Endothelial cell of umbilical vein (primary cell): ENCODE results near the gene PRCC. TPM values are rescaled to one million over a fixed set of nuclear protein-coding genes. Genes with fewer than 3 reads are reported as not detected.

Experiments used
- BruUV-seq: library from RNA; stranded (reverse); fragments of 400-500 nt; replicated peaks from 2 replicates; lab custom pipeline; 2021; lab: Mats Ljungman, UMichigan
- CTCF ChIA-PET: fragments of 300-600, 350-600 bp; sonication (Branson Sonifier 250); formaldehyde crosslinking; loops from one replicate; lab custom pipeline; 2021; ENCODE audit warnings: antibody characterized with exemption, inconsistent platforms; lab: Charles Lee
- POLR2A ChIA-PET: fragments of 300-600, 350-600 bp; sonication (Branson Sonifier 250); formaldehyde crosslinking; loops from one replicate; lab custom pipeline; 2021; ENCODE audit warnings: antibody characterized with exemption, inconsistent platforms; lab: Charles Lee
- DNase-seq: peaks from one replicate; pipeline ENCODE4 v3.0.0-alpha.2; 2011; ENCODE audit warnings: low read depth, low spot score
- FAIRE-seq: peaks from 2 replicates; lab custom pipeline; 2011; peaks lifted over from hg19 to GRCh38; lab: Jason Lieb, UNC
- H2AFZ ChIP-seq: 2 replicates; pipeline ENCODE4 v1.6.0; 2012; ENCODE audit warnings: low read depth, low read length, control low read depth, inconsistent platforms
- H3K27ac ChIP-seq: 2 replicates; pipeline ENCODE4 v1.5.1; 2011; ENCODE audit warnings: low read depth, mild to moderate bottlenecking, control low read depth, low read length, moderate library complexity; ENCODE audit not compliant: insufficient read depth
- H3K27me3 ChIP-seq, 2 experiments: 2 replicates each; pipeline versions ENCODE4 v1.6.0 to v1.6.1; 2011; ENCODE audit warnings: low read length in 2 of 2, mixed read lengths in 1 of 2; ENCODE audit not compliant: control insufficient read depth in 2 of 2, insufficient read depth in 2 of 2
- H3K36me3 ChIP-seq, 2 experiments: 2 replicates in 1 of 2; 3 replicates in 1 of 2; pipeline ENCODE4 v1.5.1; 2011; ENCODE audit warnings: low read length in 2 of 2, mild to moderate bottlenecking in 1 of 2, moderate library complexity in 1 of 2; ENCODE audit not compliant: control insufficient read depth in 2 of 2, insufficient read depth in 2 of 2; ENCODE audit errors: extremely low read depth in 1 of 2
- H3K4me1 ChIP-seq: 3 replicates; pipeline ENCODE4 v1.5.1; 2011; ENCODE audit warnings: mild to moderate bottlenecking, low read length; ENCODE audit not compliant: control insufficient read depth, insufficient read depth; ENCODE audit errors: extremely low read depth
- H3K4me2 ChIP-seq: 2 replicates; pipeline ENCODE4 v1.6.1; 2011; ENCODE audit warnings: low read length, control low read depth, mixed read lengths; ENCODE audit not compliant: insufficient read depth
- H3K4me3 ChIP-seq, 3 experiments: fragments of 200-600 bp in 1 of 3; sonication (generic), shearing (Covaris generic) in 1 of 3; replicated peaks in 1 of 3; 2 replicates each; pipeline ENCODE4 v1.5.1; 2011 to 2016; ENCODE audit warnings: control low read depth in 3 of 3, low read length in 3 of 3, mild to moderate bottlenecking in 2 of 3, inconsistent platforms in 1 of 3, low read depth in 1 of 3, moderate library complexity in 1 of 3; ENCODE audit not compliant: insufficient read depth in 1 of 3
- H3K79me2 ChIP-seq: 2 replicates; pipeline ENCODE4 v1.6.0; 2012; ENCODE audit warnings: low read length, inconsistent platforms; ENCODE audit not compliant: control insufficient read depth, insufficient read depth
- H3K9ac ChIP-seq: replicated peaks from 2 replicates; pipeline ENCODE3; 2011; ENCODE audit warnings: low read length, control low read depth; ENCODE audit not compliant: insufficient read depth; ENCODE audit errors: extremely low read depth
- H3K9me1 ChIP-seq: replicated peaks from 3 replicates; pipeline ENCODE4 v1.6.0; 2011; ENCODE audit warnings: mild to moderate bottlenecking, low read length; ENCODE audit not compliant: control insufficient read depth, insufficient read depth; ENCODE audit errors: extremely low read depth
- H3K9me3 ChIP-seq: replicated peaks from 2 replicates; pipeline ENCODE4 v1.5.1; 2012; ENCODE audit warnings: low read length, inconsistent platforms; ENCODE audit not compliant: control insufficient read depth, insufficient read depth
- H4K20me1 ChIP-seq: replicated peaks from 2 replicates; pipeline ENCODE3; 2011; ENCODE audit warnings: mild to moderate bottlenecking, low read length; ENCODE audit not compliant: control insufficient read depth, insufficient read depth; ENCODE audit errors: extremely low read depth
- CTCF ChIP-seq, 2 donors: IDR thresholded peaks; 1 replicate in 1 of 2; 2 replicates in 1 of 2; pipeline ENCODE4 v1.5.1; 2011; ENCODE audit warnings: low read length in 2 of 2, mild to moderate bottlenecking in 2 of 2, moderate library complexity in 2 of 2, control low read depth in 1 of 2, inconsistent platforms in 1 of 2, low read depth in 1 of 2; ENCODE audit not compliant: insufficient read depth in 1 of 2; ENCODE audit errors: extremely low read depth in 1 of 2
- FOS ChIP-seq: IDR thresholded peaks from 2 replicates; pipeline ENCODE4 v1.6.1; 2011; ENCODE audit warnings: mild to moderate bottlenecking, low read length, moderate library complexity, borderline replicate concordance; ENCODE audit not compliant: insufficient read depth
- GATA2 ChIP-seq: IDR thresholded peaks from 2 replicates; pipeline ENCODE4 v1.7.0; 2011; ENCODE audit warnings: low read depth, mild to moderate bottlenecking, moderate library complexity, mixed read lengths, low read length; ENCODE audit not compliant: insufficient read length, insufficient read depth
- JUN ChIP-seq: IDR thresholded peaks from 2 replicates; pipeline ENCODE4 v1.6.1; 2011; ENCODE audit warnings: borderline replicate concordance, low read depth; ENCODE audit not compliant: insufficient read length, insufficient read depth
- MYC ChIP-seq: IDR thresholded peaks from one replicate; pipeline ENCODE4 v1.6.1; 2011; ENCODE audit warnings: mild to moderate bottlenecking, low read depth, low read length
- POLR2A ChIP-seq: IDR thresholded peaks from 2 replicates; pipeline ENCODE4 v1.6.1; 2012; ENCODE audit warnings: low read depth, mild to moderate bottlenecking, control low read depth, low read length
- POLR2AphosphoS5 ChIP-seq: IDR thresholded peaks from 2 replicates; pipeline ENCODE4 v1.6.1; 2012; ENCODE audit warnings: low read depth, mild to moderate bottlenecking, control low read depth, low read length, moderate library complexity; ENCODE audit not compliant: insufficient read depth
- dilution Hi-C: fragments of 300-500 bp; cut with MboI; formaldehyde crosslinking; loops from one replicate; pipeline ENCODE4 v1.15.0; 2019; ENCODE audit warnings: low sequenced_read_pairs; ENCODE audit not compliant: extremely low pct_ligation_motif_present
- intact Hi-C: fragments of 100-400 bp; cut with micrococcal nuclease; formaldehyde crosslinking; loops from one replicate; pipeline ENCODE4 v1.10.0; 2022
- polyA plus RNA-seq, 4 experiments: library from polyadenylated mRNA; depleted of rRNA in 3 of 4; stranded (reverse) in 3 of 4; unstranded in 1 of 4; fragments of >200 nt; gene quantifications; 2 replicates each; pipeline versions ENCODE4 v1.2.1 to v1.2.3, GENCODE V29; 2011 to 2012; ENCODE audit warnings: missing spikeins in 1 of 4
- total RNA-seq: library from RNA; stranded (reverse); gene quantifications from 2 replicates; pipeline ENCODE4 v1.2.3, GENCODE V29; 2021

The PRCC gene
- total and polyA plus RNA-seq, 2 donors (not counting 3 experiments of a cell fraction or from before 2014, with no cell fraction given) = 71.5 to 77.4 TPM

- no peak for TF ChIP-seq GATA2
- no peak for TF ChIP-seq POLR2A
- TF ChIP-seq MYC = no peak
- TF ChIP-seq POLR2AphosphoS5 = no peak
- ChIA-PET CTCF (interaction anchor here (0.6 to 4.5 kb wide), 13 partner anchors 9 to 147 kb away, joined by 3 to 144 read pairs (median 23); partner anchors contain the start of genes INSRR, LRRC71, NTRK1 and PEAR1), POLR2A (no interaction called here)
- H2AFZ ChIP-seq = no peak overlapping the region
- H3K36me3 ChIP-seq = no peaks in the 10 kb centered on the region
- no peaks in the 10 kb centered on the region for H3K9me1 ChIP-seq
- no peak overlapping the region for H3K4me3 ChIP-seq
- no peaks in the 10 kb centered on the region for H3K9me3 ChIP-seq
- no peaks in the 10 kb centered on the region for H4K20me1 ChIP-seq
- FAIRE-seq = no peak
- no TSS peak for BruUV-seq
- intact Hi-C loops (no loop called here), dilution Hi-C loops (no loop called here)
- H3K4me2 ChIP-seq = no peak overlapping the region
- no peak overlapping the region for H3K27ac ChIP-seq
- DNase-seq = no peak
- H3K79me2 ChIP-seq = no peaks in the 10 kb centered on the region
- no peak overlapping the region for H3K9ac ChIP-seq
- H3K27me3 ChIP-seq = peaks cover 33 to 46% of the 10 kb centered on the region in 2 experiments
- H3K4me1 ChIP-seq = peaks cover 9% of the 10 kb centered on the region
Observed at GRCh38 chr1:156836892-156837291, 69.6 kb downstream of the PRCC start.

- no peaks in the 10 kb centered on the region for H4K20me1 ChIP-seq
- peaks cover 16% of the 10 kb centered on the region for H3K4me1 ChIP-seq
- H3K27me3 ChIP-seq = peaks cover 30 to 41% of the 10 kb centered on the region in 2 experiments
- FAIRE-seq (peak; percentile 62), DNase-seq (peak; percentile 30)
- no peak overlapping the region for H3K9ac ChIP-seq
- no TSS peak for BruUV-seq
- H3K4me2 ChIP-seq = no peak overlapping the region
- H3K9me3 ChIP-seq = no peaks in the 10 kb centered on the region
- no peaks in the 10 kb centered on the region for H3K79me2 ChIP-seq
- H3K9me1 ChIP-seq = no peaks in the 10 kb centered on the region
- POLR2A ChIA-PET = no interaction called here
- intact Hi-C loops = loop anchor here (1.0 to 2.0 kb wide), 3 partner anchors 22 to 88 kb away; partner anchors contain the start of gene NTRK1
- H3K36me3 ChIP-seq = no peaks in the 10 kb centered on the region
- CTCF ChIA-PET = interaction anchor here (0.9 to 4.5 kb wide), 31 partner anchors 10 to 316 kb away, joined by 3 to 144 read pairs (median 5); partner anchors contain the start of genes INSRR, NTRK1 and PEAR1
- dilution Hi-C loops = no loop called here
- H2AFZ ChIP-seq = no peak overlapping the region
- no peak overlapping the region for H3K4me3 ChIP-seq
- no peak overlapping the region for H3K27ac ChIP-seq
- TF ChIP-seq FOS (no peak), JUN (no peak), CTCF (IDR thresholded peaks at IDR 0.05; ENCODE audit: extremely low read depth in 1 of 2, insufficient read depth in 1 of 2, low read depth in 1 of 2, low read length in 2 of 2) (peak; percentile 82 to 88), POLR2A (no peak)
Observed at GRCh38 chr1:156838972-156839371, 71.6 kb downstream of the PRCC start.
